Smooth muscle cell (in vitro differentiated cells): Measurements from ENCODE around the gene FUBP3. TPM values are rescaled to one million over a fixed set of nuclear protein-coding genes. Genes with fewer than 3 reads are reported as not detected.

Source experiments
- DNase-seq: peaks from one replicate; lab custom pipeline; 2025; ENCODE audit not compliant: unreplicated experiment; lab: John Stamatoyannopoulos, UW
- H2AFZ ChIP-seq: fragments of 200-600 bp; sonication (generic); 2 replicates; pipeline ENCODE4 v1.6.0; 2016; ENCODE audit warnings: antibody characterized with exemption, low read depth, mild to moderate bottlenecking
- H3F3A ChIP-seq: fragments of 200-600 bp; sonication (generic); 2 replicates; pipeline ENCODE4 v1.6.0; 2017; ENCODE audit warnings: antibody characterized with exemption, low read depth
- H3K27ac ChIP-seq: fragments of 200-600 bp; sonication (generic); 2 replicates; pipeline ENCODE4 v1.5.1; 2016; ENCODE audit warnings: low read depth, mild to moderate bottlenecking
- H3K27me3 ChIP-seq: fragments of 200-600 bp; sonication (generic); 2 replicates; pipeline ENCODE4 v1.6.1; 2016; ENCODE audit warnings: low read depth, mild to moderate bottlenecking
- H3K36me3 ChIP-seq: fragments of 200-600 bp; sonication (generic); 2 replicates; pipeline ENCODE4 v1.5.1; 2016; ENCODE audit warnings: low read depth
- H3K4me1 ChIP-seq: fragments of 200-600 bp; sonication (generic); 2 replicates; pipeline ENCODE4 v1.5.1; 2016; ENCODE audit warnings: low read depth
- H3K4me2 ChIP-seq: fragments of 200-600 bp; sonication (generic); 2 replicates; pipeline ENCODE4 v1.6.0; 2016; ENCODE audit warnings: mild to moderate bottlenecking
- H3K4me3 ChIP-seq: fragments of 200-600 bp; sonication (generic); 2 replicates; pipeline ENCODE4 v1.5.1; 2016; ENCODE audit warnings: mild to moderate bottlenecking
- H3K79me2 ChIP-seq: fragments of 200-600 bp; sonication (generic); 2 replicates; pipeline ENCODE4 v1.6.0; 2016; ENCODE audit warnings: low read depth, mild to moderate bottlenecking
- H3K9ac ChIP-seq: fragments of 200-600 bp; sonication (generic); 2 replicates; pipeline ENCODE4 v1.6.0; 2016; ENCODE audit warnings: low read depth
- H3K9me3 ChIP-seq: fragments of 200-600 bp; sonication (generic); replicated peaks from 2 replicates; pipeline ENCODE4 v1.5.1; 2016; ENCODE audit warnings: low read depth
- H4K20me1 ChIP-seq: fragments of 200-600 bp; sonication (generic); 2 replicates; pipeline ENCODE4 v1.6.0; 2016; ENCODE audit warnings: low read depth
- WGBS: methylation state at CpG from one replicate; pipeline ENCODE4 v1.1.7; 2016; ENCODE audit warnings: low lambda C conversion rate; 5-methylcytosine and 5-hydroxymethylcytosine counted together
- polyA plus RNA-seq: library from polyadenylated mRNA; unstranded; fragments of >200 nt; fragmentation: Nextera tagmentation; extraction: Ambion mirVana; gene quantifications from 2 replicates; pipeline ENCODE4 v1.2.1, GENCODE V29; 2016
- total RNA-seq: library from RNA; depleted of rRNA; stranded (reverse); fragments of >200 nt; gene quantifications from 2 replicates; pipeline ENCODE4 v1.2.3, GENCODE V29; 2014
- TF ChIP-seq, protein P1 (sequence below): fragments of 200-600 bp; sonication (generic); IDR thresholded peaks from 2 replicates; pipeline ENCODE4 v1.5.1; 2017; ENCODE audit warnings: borderline replicate concordance, mild to moderate bottlenecking, antibody characterized with exemption; ENCODE audit not compliant: insufficient read depth, poor library complexity, severe bottlenecking

Gene FUBP3
- total and polyA plus RNA-seq, 2 experiments from 2014 or later = 46.9 to 52.5 TPM

DNA sequence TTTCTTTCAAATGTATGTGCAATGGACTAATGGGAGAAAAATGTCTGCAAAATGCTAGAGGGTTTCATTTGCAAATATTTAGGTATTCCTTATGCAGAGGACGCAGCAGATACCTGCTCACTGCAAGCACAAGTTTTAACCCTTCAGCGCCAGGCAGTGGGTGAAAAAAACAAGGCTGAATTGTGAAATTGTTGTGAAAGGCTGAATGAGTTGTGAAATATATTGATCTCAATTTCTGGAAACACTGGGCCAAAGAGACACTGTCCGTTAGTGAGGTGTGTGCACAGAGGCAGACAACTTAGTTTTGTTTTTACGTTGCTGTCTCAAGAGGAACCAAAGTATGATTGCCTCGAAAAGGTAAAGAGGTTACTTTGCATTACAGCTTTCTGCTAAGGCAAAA lies 18.8 kb downstream of the FUBP3 start:
- Histone ChIP-seq H4K20me1 (peaks cover 65% of the 10 kb centered on the region), H3K4me1 (no peaks in the 10 kb centered on the region)
- TF ChIP-seq, protein P1, sequence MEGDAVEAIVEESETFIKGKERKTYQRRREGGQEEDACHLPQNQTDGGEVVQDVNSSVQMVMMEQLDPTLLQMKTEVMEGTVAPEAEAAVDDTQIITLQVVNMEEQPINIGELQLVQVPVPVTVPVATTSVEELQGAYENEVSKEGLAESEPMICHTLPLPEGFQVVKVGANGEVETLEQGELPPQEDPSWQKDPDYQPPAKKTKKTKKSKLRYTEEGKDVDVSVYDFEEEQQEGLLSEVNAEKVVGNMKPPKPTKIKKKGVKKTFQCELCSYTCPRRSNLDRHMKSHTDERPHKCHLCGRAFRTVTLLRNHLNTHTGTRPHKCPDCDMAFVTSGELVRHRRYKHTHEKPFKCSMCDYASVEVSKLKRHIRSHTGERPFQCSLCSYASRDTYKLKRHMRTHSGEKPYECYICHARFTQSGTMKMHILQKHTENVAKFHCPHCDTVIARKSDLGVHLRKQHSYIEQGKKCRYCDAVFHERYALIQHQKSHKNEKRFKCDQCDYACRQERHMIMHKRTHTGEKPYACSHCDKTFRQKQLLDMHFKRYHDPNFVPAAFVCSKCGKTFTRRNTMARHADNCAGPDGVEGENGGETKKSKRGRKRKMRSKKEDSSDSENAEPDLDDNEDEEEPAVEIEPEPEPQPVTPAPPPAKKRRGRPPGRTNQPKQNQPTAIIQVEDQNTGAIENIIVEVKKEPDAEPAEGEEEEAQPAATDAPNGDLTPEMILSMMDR = no peak

DNA sequence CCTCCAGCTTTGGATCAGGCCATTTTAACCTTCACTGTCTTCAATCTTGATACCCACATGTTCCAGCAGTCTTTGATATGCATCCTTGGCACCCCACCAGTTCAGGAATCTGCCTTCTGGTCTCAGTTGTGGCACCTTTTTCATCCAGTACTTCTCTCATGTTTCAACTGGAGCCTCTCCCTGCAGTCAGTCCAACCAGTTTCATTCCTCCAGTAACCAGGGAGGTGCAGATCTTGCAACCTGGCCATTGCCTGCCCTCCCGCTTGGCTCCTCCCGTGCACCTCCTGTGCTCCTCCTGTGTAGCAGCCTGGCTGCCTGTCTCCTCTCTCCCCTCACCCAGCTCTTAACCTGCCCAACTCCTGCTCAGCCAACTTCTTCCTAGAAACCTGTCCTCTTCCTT lies 20.2 kb downstream of the FUBP3 start:
- Histone ChIP-seq H3K9ac (no peak overlapping the region), H3K4me2 (no peak overlapping the region)

More for the DNA sequence above, 18.8 kb downstream of the FUBP3 start:
- Histone ChIP-seq H3K27me3 (no peaks in the 10 kb centered on the region), H3K36me3 (peaks cover 8% of the 10 kb centered on the region), H3K4me2 (no peak overlapping the region), H3K9me3 (no peaks in the 10 kb centered on the region), H3K9ac (no peak overlapping the region), H3K79me2 (peaks cover 21% of the 10 kb centered on the region), H3K27ac (no peak overlapping the region), H2AFZ (no peak overlapping the region), H3K4me3 (no peak overlapping the region), H3F3A (no peaks in the 10 kb centered on the region)
- whole genome bisulfite sequencing = 98% methylated on average over 5 of the region's 5 CpGs
- no peak for DNase-seq

DNA sequence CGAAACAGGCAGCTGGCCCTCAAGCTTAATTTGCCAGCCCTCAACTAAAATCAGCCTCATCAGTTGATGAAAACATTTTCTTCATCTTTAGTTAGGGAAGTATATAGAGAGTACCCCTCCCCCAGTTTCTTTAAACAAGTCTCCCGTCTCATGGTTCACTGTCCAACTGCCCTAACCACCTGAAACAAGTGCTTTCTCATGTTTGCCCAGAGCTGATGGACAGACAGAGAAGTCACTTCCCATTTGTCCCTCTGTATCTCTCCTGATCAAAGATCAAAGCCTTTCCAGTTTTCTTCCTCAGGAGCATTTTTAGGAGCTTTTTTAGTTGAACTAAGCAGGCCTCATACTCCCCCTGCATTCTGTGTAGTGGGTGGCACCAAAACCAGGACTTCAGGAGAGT lies 21.7 kb downstream of the FUBP3 start:
- H3K36me3 ChIP-seq = peaks cover 8% of the 10 kb centered on the region
- H3K9me3 ChIP-seq = no peaks in the 10 kb centered on the region
- DNase-seq = no peak
- H3K27me3 ChIP-seq = no peaks in the 10 kb centered on the region
- no peaks in the 10 kb centered on the region for H3K4me1 ChIP-seq
- peaks cover 4% of the 10 kb centered on the region for H3K79me2 ChIP-seq
- 97% methylated on average over 2 of the region's 2 CpGs for WGBS
- TF ChIP-seq, protein P1 = no peak
- H3K4me2 ChIP-seq = no peak overlapping the region
- no peaks in the 10 kb centered on the region for H3F3A ChIP-seq
- no peak overlapping the region for H3K9ac ChIP-seq
- H2AFZ ChIP-seq = no peak overlapping the region
- peaks cover 52% of the 10 kb centered on the region for H4K20me1 ChIP-seq
- H3K4me3 ChIP-seq = no peak overlapping the region
- H3K27ac ChIP-seq = no peak overlapping the region

More for the DNA sequence above, 20.2 kb downstream of the FUBP3 start:
- Histone ChIP-seq H3K4me3 (no peak overlapping the region), H3K36me3 (peaks cover 8% of the 10 kb centered on the region), H3K27ac (no peak overlapping the region), H2AFZ (no peak overlapping the region), H3F3A (no peaks in the 10 kb centered on the region), H3K4me1 (no peaks in the 10 kb centered on the region), H3K9me3 (no peaks in the 10 kb centered on the region), H3K79me2 (peaks cover 9% of the 10 kb centered on the region), H4K20me1 (peaks cover 60% of the 10 kb centered on the region), H3K27me3 (no peaks in the 10 kb centered on the region)
- TF ChIP-seq, protein P1 = no peak
- 93% methylated on average over 2 of the region's 2 CpGs for whole genome bisulfite sequencing
- no peak for DNase-seq

DNA sequence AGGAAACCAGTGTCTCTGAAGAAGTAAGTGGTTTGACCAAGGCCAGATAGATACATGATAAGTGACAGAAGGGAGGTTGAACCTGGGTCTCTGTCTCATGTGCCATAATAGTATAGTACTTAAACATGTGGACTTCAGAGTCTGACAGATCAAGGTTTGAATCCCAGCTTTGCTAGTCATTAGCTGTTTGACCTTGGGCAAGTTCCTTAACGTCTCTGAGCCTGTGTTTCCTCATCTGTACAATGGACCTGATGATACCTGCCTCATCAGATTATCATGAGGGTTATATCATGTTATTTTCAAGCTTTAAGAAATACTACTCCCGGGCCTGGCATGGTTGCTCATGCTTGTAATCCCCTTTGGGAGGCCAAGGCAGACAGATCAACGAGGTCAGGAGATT lies 24.9 kb downstream of the FUBP3 start:
- no peak overlapping the region for H3K4me3 ChIP-seq
- peaks cover 69% of the 10 kb centered on the region for H4K20me1 ChIP-seq
- no peak overlapping the region for H3K9ac ChIP-seq
- no peak overlapping the region for H2AFZ ChIP-seq
- DNase-seq = no peak
- no peak overlapping the region for H3K4me2 ChIP-seq
- no peaks in the 10 kb centered on the region for H3K79me2 ChIP-seq
- H3K36me3 ChIP-seq = no peaks in the 10 kb centered on the region
- TF ChIP-seq, protein P1 = no peak
- H3K9me3 ChIP-seq = no peaks in the 10 kb centered on the region
- H3K4me1 ChIP-seq = no peaks in the 10 kb centered on the region
- no peaks in the 10 kb centered on the region for H3K27me3 ChIP-seq
- WGBS = 96% methylated on average over 3 of the region's 3 CpGs
- H3K27ac ChIP-seq = no peak overlapping the region
- H3F3A ChIP-seq = no peaks in the 10 kb centered on the region
